Spleen (tissue), 7 donors: ENCODE results near the gene RETNLB.

Experiments used
- CTCF ChIP-seq, 11 experiments: fragments of 200-600 bp in 7 of 11; fragments of 450-650 bp in 4 of 11; sonication (generic) in 4 of 11; IDR thresholded peaks in 8 of 11; conservative IDR thresholded peaks in 3 of 11; 1 replicate in 7 of 11; 2 replicates in 4 of 11; pipeline versions ENCODE4 v1.4.0 to v1.8.0; 2016 to 2021; ENCODE audit warnings: antibody characterized with exemption in 11 of 11, inconsistent platforms in 4 of 11, mild to moderate bottlenecking in 1 of 11
- POLR2A ChIP-seq, 3 donors: fragments of 450-650 bp; IDR thresholded peaks; one replicate each; pipeline ENCODE4 v1.5.1; 2017; ENCODE audit warnings: antibody characterized with exemption in 3 of 3, mild to moderate bottlenecking in 1 of 3
- POLR2AphosphoS5 ChIP-seq, 3 donors: sonication (generic); formaldehyde crosslinking; IDR thresholded peaks; one replicate each; pipeline ENCODE4 v1.5.1; 2017; ENCODE audit warnings: antibody characterized with exemption in 3 of 3
- donor health status: DM: no; HTN: no; CAD: no; lungs with moderate emphysema.
- donor health status: DM: no; HTN: no; CAD: no.
- donor health status: DM: no; HTN: no; CAD: no.

- TF ChIP-seq POLR2AphosphoS5 (IDR thresholded peaks at IDR 0.05) (no peak), POLR2A (IDR thresholded peaks at IDR 0.05) (no peak), CTCF (IDR thresholded peaks at IDR 0.05 in 8 of 11, conservative IDR thresholded peaks at IDR 0.05 in 3 of 11) (no peak)
Measured at GRCh38 chr3:108722724-108723123, 34.5 kb downstream of the RETNLB start.
